GM19463 (cell line): ENCODE measurements around the gene CACNG1.

Experiments
- ATAC-seq: cut with Tn5 transposase; IDR thresholded peaks from one replicate; pipeline ENCODE4 v1.9.1; 2021; ENCODE audit warnings: mild to moderate bottlenecking, moderate library complexity; ENCODE audit not compliant: unreplicated experiment

CACNG1 gene

GRCh38 chr17:67050471-67051154 is 6.3 kb downstream of the CACNG1 start:
- no peak for ATAC-seq

DNA sequence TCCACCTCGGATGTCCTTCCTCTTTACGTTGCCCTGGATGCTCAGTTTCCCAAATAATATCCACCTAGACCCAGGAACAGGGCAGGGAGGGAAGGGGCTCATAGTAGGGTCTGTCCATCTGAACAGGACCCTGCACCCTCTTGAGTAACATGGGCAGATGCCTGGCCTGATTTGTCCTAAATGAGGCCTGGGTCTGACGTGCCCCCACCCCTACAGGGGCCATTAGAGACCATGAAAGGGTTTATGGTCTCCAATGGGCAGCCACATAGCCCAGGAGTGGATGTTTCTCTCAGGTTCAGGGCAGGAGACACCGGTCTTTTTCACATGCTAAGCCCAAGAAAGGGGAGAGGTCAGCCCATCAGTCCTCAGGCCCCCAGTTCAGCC is 6.8 kb downstream of the CACNG1 start:
- no peak for ATAC-seq

DNA sequence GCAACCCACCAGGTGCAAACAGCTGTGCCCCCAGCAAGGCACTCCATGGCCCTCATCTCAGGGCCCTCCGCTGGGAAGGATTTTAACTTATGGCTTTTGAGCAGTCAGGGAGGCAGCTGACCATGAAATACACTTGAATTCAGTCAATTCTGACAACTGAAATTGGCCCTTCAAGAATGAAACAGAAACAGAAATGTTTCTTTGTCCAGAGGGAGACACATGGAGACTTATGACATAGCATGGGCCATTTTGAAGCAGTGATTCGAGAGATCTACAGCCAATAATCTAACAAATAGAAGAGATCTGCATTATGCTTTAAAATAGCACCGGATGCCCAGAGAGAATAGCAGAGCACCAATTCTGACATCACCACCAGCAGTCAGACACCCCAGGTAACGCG is 7.5 kb downstream of the CACNG1 start:
- no peak for ATAC-seq

- no peak for ATAC-seq
Observed at GRCh38 chr17:67052720-67053437, 8.5 kb downstream of the CACNG1 start.

DNA sequence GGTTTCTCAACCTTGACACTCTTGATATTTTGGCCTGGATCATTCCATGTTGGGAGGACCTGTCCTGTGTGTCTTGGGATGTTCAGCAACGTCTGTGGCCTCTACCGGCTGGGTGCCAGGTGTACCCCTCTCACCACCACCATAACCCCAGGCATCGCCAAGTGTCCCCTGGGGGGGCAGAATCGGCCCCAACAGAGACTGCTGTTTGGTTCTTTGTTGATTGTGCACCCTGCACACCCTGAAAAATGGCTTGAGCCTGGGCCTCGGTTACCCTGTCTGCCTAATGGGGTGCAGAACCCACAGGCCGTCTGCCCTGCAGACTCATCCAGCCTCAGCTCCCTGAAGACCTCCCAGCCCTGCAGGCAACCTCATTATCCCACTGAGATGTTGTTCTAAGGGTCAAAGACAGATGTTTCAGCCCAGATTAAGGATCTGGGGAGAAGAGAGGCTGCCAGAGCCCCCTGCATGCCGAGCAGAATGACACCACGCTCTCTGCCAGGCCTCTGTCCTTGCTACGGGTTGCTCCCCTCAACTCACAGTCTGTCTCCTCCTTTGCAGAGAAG is 9.2 kb downstream of the CACNG1 start:
- no peak for ATAC-seq

DNA sequence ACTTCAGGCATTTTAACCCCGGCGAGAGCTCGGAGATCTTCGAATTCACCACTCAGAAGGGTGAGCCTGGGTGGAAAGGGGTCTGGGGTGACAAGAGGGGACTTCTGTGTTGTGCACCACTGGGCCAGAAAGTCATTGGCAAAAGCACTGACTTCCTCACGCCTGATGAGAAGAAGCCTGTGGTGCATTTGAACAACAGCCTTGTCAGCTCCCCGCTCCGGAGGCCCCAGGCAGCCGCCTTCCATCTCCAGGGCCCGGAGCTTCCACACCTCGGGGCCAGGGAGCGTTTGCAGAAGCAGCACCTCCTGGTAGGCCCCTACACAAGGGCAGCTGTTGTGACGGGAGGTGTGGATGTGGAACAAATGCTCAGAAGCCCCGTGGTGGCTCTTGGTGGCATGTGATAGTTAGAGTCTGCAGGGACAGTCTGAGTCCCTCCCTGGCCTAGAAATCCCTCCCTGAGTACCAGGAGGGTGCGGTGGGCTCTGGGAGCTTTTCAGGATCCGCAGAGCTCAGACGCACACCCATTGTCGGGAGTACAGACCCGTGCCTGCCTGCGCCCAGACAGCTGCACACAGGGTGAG is 9.7 kb downstream of the CACNG1 start:
- no peak for ATAC-seq

- ATAC-seq, result no peak
Observed at GRCh38 chr17:67054608-67055007, 10.3 kb downstream of the CACNG1 start.

- ATAC-seq, result no peak
Observed at GRCh38 chr17:67055041-67055443, 10.7 kb downstream of the CACNG1 start.

GRCh38 chr17:67055811-67056745 is 11.7 kb downstream of the CACNG1 start:
- no peak for ATAC-seq

- no peak for ATAC-seq
Observed at GRCh38 chr17:67056746-67057490, 12.6 kb downstream of the CACNG1 start.

- no peak for ATAC-seq
Observed at GRCh38 chr17:67058036-67058435, 13.7 kb downstream of the CACNG1 start.

GRCh38 chr17:67059372-67059771 is 15.0 kb downstream of the CACNG1 start:
- ATAC-seq, result no peak

DNA sequence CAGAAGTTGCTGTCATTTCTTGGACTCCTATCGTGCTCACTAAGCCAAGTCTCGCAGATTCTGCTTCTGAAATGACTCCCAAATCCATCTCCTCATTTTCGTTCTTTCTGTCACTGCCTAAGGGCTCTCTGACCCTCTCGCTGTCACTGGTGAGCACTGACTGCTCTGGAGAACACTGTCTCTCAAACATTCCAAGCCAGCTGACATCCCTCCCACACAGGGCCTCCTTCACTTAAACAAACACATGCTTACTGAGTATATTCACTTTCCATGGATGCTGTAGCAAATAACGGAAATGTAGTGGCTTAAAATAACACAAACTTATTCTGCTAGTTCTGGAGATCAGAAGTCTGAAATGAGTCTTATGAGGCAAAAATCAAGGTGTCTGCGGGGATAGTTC is 18.8 kb downstream of the CACNG1 start:
- no peak for ATAC-seq

DNA sequence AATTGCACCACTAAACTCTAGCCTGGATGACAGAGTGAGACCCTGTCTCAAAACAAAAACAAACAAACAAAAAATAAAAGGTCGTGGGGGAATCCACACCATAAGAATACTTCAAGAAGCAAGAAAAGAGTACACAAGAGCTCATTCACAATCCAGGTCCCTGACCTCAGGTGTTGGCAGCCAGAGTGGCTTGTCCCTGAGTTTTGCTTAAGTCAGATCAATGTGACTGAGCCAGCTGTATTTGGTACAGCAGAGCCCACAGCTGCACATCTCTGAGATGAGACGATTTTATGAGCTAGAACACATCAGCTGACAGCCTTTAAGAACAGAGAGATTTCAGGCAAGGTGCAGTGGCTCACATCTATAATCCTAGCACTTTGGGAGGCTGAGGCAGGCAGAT is 22.4 kb downstream of the CACNG1 start:
- no peak for ATAC-seq

GRCh38 chr17:67067571-67068482 is 23.5 kb downstream of the CACNG1 start:
- no peak for ATAC-seq

DNA sequence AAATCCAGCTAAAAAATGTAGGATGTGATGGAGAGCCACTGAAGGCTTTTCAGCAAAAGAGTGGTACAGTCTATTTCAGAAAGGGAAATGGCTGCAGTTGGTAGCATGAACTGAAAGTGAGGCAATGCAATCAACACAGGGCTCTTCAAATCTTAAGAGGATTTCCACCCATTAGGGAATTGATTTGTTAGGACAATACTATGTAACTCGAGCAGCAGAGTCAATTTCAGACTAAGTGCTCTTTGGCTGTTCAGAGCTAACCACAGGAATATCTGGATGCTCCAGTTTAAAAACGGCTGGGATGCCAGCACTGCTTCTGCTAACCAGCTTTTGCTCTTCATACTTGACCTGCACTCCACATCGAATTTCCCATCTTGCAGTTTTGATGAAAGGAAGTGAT is 24.6 kb downstream of the CACNG1 start:
- ATAC-seq, result no peak

DNA sequence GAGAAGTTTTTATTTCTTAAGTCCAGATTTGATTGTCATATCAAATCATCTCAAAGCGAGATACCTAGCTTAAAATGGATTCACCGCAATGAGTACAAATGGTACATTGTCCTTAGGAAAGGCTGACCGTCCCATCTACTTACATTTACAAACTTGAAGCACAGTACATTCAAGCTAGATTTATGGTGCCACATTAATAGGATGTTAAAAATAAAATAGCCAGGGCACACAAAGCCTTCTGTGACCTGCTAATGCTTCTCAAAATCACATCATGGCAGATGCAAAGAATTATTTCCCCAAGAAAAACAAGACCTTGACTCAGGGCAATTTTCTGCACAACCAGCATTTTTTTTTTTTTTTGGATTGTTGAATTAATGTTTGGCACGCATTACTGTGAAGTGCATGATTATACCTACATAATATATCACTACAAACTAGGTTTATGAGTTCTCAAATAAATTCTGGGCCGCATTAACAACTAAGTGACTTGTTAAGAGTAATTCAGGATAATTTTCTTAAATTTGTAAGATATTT is 25.3 kb downstream of the CACNG1 start:
- no peak for ATAC-seq

GRCh38 chr17:67071595-67071994 is 27.2 kb downstream of the CACNG1 start:
- no peak for ATAC-seq

- ATAC-seq, result no peak
Observed at GRCh38 chr17:67072885-67073284, 28.5 kb downstream of the CACNG1 start.
